Testis (tissue), 2 donors: Measurements from ENCODE around the gene IZUMO4.

Source experiments
- POLR2A ChIP-seq: fragments of 450-650 bp; IDR thresholded peaks from one replicate; pipeline ENCODE4 v1.6.1; 2017; ENCODE audit warnings: antibody characterized with exemption, mild to moderate bottlenecking, moderate library complexity
- TF ChIP-seq, protein P1 (sequence below), 3 experiments: fragments of 450-650 bp in 2 of 3; fragments of 200-600 bp in 1 of 3; sonication (generic) in 1 of 3; IDR thresholded peaks; one replicate each; pipeline ENCODE4 v1.5.1; 2016 to 2019; ENCODE audit warnings: antibody characterized with exemption in 3 of 3, mild to moderate bottlenecking in 2 of 3, moderate library complexity in 1 of 3

- TF ChIP-seq, protein P1, sequence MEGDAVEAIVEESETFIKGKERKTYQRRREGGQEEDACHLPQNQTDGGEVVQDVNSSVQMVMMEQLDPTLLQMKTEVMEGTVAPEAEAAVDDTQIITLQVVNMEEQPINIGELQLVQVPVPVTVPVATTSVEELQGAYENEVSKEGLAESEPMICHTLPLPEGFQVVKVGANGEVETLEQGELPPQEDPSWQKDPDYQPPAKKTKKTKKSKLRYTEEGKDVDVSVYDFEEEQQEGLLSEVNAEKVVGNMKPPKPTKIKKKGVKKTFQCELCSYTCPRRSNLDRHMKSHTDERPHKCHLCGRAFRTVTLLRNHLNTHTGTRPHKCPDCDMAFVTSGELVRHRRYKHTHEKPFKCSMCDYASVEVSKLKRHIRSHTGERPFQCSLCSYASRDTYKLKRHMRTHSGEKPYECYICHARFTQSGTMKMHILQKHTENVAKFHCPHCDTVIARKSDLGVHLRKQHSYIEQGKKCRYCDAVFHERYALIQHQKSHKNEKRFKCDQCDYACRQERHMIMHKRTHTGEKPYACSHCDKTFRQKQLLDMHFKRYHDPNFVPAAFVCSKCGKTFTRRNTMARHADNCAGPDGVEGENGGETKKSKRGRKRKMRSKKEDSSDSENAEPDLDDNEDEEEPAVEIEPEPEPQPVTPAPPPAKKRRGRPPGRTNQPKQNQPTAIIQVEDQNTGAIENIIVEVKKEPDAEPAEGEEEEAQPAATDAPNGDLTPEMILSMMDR (IDR thresholded peaks at IDR 0.05) = no peak
- no peak for TF ChIP-seq POLR2A
Observed at GRCh38 chr19:2047449-2048103, 49.1 kb upstream of the IZUMO4 start.
